HepG2 (cell line): ENCODE measurements around the gene DUS1L. TPM values are rescaled to one million over a fixed set of nuclear protein-coding genes. Genes with fewer than 3 reads are reported as not detected.

Source experiments
- AKAP8 ChIP-seq: sonication (generic); formaldehyde crosslinking; IDR thresholded peaks from 2 replicates; pipeline ENCODE4 v1.5.1; 2020; ENCODE audit warnings: mild to moderate bottlenecking, missing genetic modification reagents
- ARID2 ChIP-seq: sonication (generic); formaldehyde crosslinking; IDR thresholded peaks from 2 replicates; pipeline ENCODE4 v1.8.1; 2022; ENCODE audit warnings: mild to moderate bottlenecking, missing genetic modification reagents, borderline replicate concordance
- BCL6 ChIP-seq: IDR thresholded peaks from 2 replicates; pipeline ENCODE4 v1.6.1; 2016; ENCODE audit warnings: missing genetic modification reagents, missing compliant biosample characterization
- CBFB ChIP-seq: sonication (generic); formaldehyde crosslinking; IDR thresholded peaks from 2 replicates; pipeline ENCODE4 v1.4.0; 2020; ENCODE audit warnings: missing genetic modification reagents
- ETV5 ChIP-seq: IDR thresholded peaks from 2 replicates; pipeline ENCODE4 v1.6.1; 2018; ENCODE audit warnings: missing biosample characterization, missing genetic modification reagents, inconsistent platforms, borderline replicate concordance
- FOXM1 ChIP-seq: sonication (generic); formaldehyde crosslinking; IDR thresholded peaks from 2 replicates; pipeline ENCODE4 v1.5.0; 2020; ENCODE audit warnings: missing genetic modification reagents
- GLI4 ChIP-seq: sonication (generic); formaldehyde crosslinking; IDR thresholded peaks from 2 replicates; pipeline ENCODE4 v1.5.1; 2020; ENCODE audit warnings: missing genetic modification reagents, mild to moderate bottlenecking, moderate library complexity, borderline replicate concordance
- HNF4A ChIP-seq: sonication (generic); formaldehyde crosslinking; IDR thresholded peaks from 2 replicates; pipeline ENCODE4 v1.4.0; 2020; ENCODE audit warnings: missing genetic modification reagents
- HNRNPH1 ChIP-seq: fragments of 200-400 bp; formaldehyde crosslinking; optimal IDR thresholded peaks from 2 replicates; pipeline ENCODE3; 2017; ENCODE audit warnings: mild to moderate bottlenecking, low read depth, low read length
- HNRNPUL1 ChIP-seq: fragments of 200-400 bp; formaldehyde crosslinking; IDR thresholded peaks from 2 replicates; pipeline ENCODE4 v1.6.1; 2017; ENCODE audit warnings: low read depth, mild to moderate bottlenecking, low read length, moderate library complexity
- HOXA3 ChIP-seq: sonication (generic); formaldehyde crosslinking; IDR thresholded peaks from 2 replicates; pipeline ENCODE4 v1.5.0; 2020; ENCODE audit warnings: missing genetic modification reagents
- MBD4 ChIP-seq: IDR thresholded peaks from 2 replicates; pipeline ENCODE4 v1.6.1; 2012; ENCODE audit warnings: low read length, inconsistent platforms, borderline replicate concordance
- NFYC ChIP-seq: IDR thresholded peaks from 2 replicates; pipeline ENCODE4 v1.6.1; 2016; ENCODE audit warnings: missing genetic modification reagents, missing compliant biosample characterization
- TBX3 ChIP-seq: fragments of 450-650 bp; IDR thresholded peaks from 2 replicates; pipeline ENCODE4 v1.6.1; 2017; ENCODE audit warnings: antibody characterized with exemption, mild to moderate bottlenecking, inconsistent platforms, borderline replicate concordance
- XBP1 ChIP-seq: sonication (generic); formaldehyde crosslinking; IDR thresholded peaks from 2 replicates; pipeline ENCODE4 v1.5.0; 2020; ENCODE audit warnings: missing genetic modification reagents
- XRCC5 ChIP-seq: fragments of 200-400 bp; formaldehyde crosslinking; optimal IDR thresholded peaks from 2 replicates; pipeline ENCODE3; 2017; ENCODE audit warnings: mild to moderate bottlenecking, low read length
- ZBTB3 ChIP-seq: sonication (generic); formaldehyde crosslinking; IDR thresholded peaks from 2 replicates; pipeline ENCODE4 v1.4.0; 2020; ENCODE audit warnings: low read depth, mild to moderate bottlenecking, moderate library complexity, missing genetic modification reagents, borderline replicate concordance
- ZBTB8A ChIP-seq: sonication (generic); formaldehyde crosslinking; IDR thresholded peaks from 2 replicates; pipeline ENCODE4 v1.4.0; 2020; ENCODE audit warnings: mild to moderate bottlenecking, low read depth, missing genetic modification reagents, borderline replicate concordance
- ZFP82 ChIP-seq: sonication (generic); formaldehyde crosslinking; IDR thresholded peaks from 2 replicates; pipeline ENCODE4 v1.5.1; 2020; ENCODE audit warnings: mild to moderate bottlenecking, missing genetic modification reagents, borderline replicate concordance
- ZFY ChIP-seq: sonication (generic); formaldehyde crosslinking; IDR thresholded peaks from 2 replicates; pipeline ENCODE4 v1.4.0; 2020; ENCODE audit warnings: missing genetic modification reagents
- ZNF234 ChIP-seq: sonication (generic); formaldehyde crosslinking; conservative IDR thresholded peaks from 2 replicates; pipeline ENCODE4 v1.5.1; 2020; ENCODE audit warnings: mild to moderate bottlenecking, missing genetic modification reagents
- polyA plus RNA-seq, 8 experiments: library from polyadenylated mRNA; depleted of rRNA in 3 of 8; stranded (reverse) in 7 of 8; unstranded in 1 of 8; fragments of >200 nt; fragmentation: Illumina TruSeq in 4 of 8; extraction: Trizol in 4 of 8; gene quantifications; 2 replicates each; pipeline versions ENCODE4 v1.2.1 to v1.2.3, GENCODE V29; 2011 to 2016; ENCODE audit warnings: low read depth in 4 of 8, missing spikeins in 1 of 8, mixed read lengths in 1 of 8; ENCODE audit not compliant: insufficient read depth in 1 of 8
- total RNA-seq, 5 experiments: library from RNA; depleted of rRNA; stranded (reverse); fragments of >200 nt; fragmentation: Illumina TruSeq; extraction: Trizol; gene quantifications; 2 replicates each; pipeline ENCODE4 v1.2.3, GENCODE V29; 2016; ENCODE audit warnings: low read depth in 1 of 5
- TF ChIP-seq, protein P1 (sequence below), 2 experiments: sonication (generic) in 1 of 2; formaldehyde crosslinking in 1 of 2; IDR thresholded peaks; 2 replicates each; pipeline versions ENCODE4 v1.6.1 to v1.9.0; 2014 to 2022; ENCODE audit warnings: antibody characterized with exemption in 1 of 2, borderline replicate concordance in 1 of 2, inconsistent platforms in 1 of 2, low read depth in 1 of 2, missing genetic modification reagents in 1 of 2

Gene DUS1L
- total and polyA plus RNA-seq, 2 of the 13 experiments (the other 11 are each of a cell fraction or from before 2014, with no cell fraction given), result 81.0 to 109 TPM

DNA sequence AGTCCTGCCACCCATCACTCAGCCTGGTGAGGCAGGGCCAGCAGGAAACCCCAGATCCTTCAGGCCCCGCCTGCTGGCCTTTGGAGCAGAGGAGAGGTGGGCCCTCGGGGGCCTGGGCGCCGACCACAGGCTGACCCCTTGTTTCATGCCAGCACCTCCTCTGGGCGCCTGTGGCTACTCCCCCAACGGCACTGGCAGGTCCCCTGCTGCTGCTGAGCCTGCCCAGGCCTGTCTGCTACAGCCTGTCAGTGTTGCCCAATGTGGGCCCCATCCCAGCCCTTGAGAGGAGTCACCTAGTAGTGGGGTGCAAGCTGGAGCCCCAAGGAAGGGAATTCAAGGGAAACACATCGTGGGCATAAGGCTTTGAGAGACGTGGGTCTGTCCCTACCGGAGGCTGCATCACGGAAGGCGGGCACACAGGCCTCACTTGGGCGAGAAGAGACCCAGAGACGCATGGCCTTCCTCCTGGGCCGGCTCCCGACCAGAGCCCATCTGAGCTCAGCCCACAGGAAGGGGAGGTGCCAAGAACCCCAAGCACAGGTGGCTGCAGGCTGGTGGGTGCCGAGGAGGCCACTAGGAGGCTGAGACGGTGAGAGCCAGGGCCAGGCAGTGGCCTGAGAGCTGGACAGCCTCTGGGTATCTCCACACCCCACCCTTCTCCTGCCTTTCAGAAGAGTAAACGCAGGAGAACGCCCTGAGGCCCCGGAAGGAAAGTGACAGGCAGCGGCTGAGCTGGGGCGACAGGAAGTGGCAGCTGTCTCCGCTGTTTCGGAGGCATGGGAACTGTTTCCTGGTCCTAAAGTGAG lies 40.5 kb upstream of the DUS1L start (continued):
- TF ChIP-seq AKAP8 (CRISPR knock-in tag), result peak; percentile 84
- TF ChIP-seq ZBTB3 (CRISPR knock-in tag), result no peak
- no peak for TF ChIP-seq ZFP82 (CRISPR knock-in tag)
- peak; percentile 68 for TF ChIP-seq HNRNPH1
- peak; percentile 79; the same call in 1 of the 2 replicates for TF ChIP-seq HOXA3 (CRISPR knock-in tag)
- TF ChIP-seq, protein P1, sequence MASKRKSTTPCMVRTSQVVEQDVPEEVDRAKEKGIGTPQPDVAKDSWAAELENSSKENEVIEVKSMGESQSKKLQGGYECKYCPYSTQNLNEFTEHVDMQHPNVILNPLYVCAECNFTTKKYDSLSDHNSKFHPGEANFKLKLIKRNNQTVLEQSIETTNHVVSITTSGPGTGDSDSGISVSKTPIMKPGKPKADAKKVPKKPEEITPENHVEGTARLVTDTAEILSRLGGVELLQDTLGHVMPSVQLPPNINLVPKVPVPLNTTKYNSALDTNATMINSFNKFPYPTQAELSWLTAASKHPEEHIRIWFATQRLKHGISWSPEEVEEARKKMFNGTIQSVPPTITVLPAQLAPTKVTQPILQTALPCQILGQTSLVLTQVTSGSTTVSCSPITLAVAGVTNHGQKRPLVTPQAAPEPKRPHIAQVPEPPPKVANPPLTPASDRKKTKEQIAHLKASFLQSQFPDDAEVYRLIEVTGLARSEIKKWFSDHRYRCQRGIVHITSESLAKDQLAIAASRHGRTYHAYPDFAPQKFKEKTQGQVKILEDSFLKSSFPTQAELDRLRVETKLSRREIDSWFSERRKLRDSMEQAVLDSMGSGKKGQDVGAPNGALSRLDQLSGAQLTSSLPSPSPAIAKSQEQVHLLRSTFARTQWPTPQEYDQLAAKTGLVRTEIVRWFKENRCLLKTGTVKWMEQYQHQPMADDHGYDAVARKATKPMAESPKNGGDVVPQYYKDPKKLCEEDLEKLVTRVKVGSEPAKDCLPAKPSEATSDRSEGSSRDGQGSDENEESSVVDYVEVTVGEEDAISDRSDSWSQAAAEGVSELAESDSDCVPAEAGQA (IDR thresholded peaks at IDR 0.05; ENCODE audit: low read depth), result no peak
- TF ChIP-seq, protein P1 (CRISPR knock-in tag; IDR thresholded peaks at IDR 0.05; ENCODE audit: borderline replicate concordance), result peak; percentile 66; the same call in 1 of the 2 replicates
- no peak for TF ChIP-seq FOXM1 (CRISPR knock-in tag)
- peak; percentile 56; the same call in 1 of the 2 replicates for TF ChIP-seq TBX3
- peak; percentile 35; the same call in 1 of the 2 replicates for TF ChIP-seq BCL6
- TF ChIP-seq MBD4, result no peak
- peak; percentile 94 for TF ChIP-seq ARID2 (CRISPR knock-in tag)
- no peak for TF ChIP-seq ZBTB8A (CRISPR knock-in tag)
- no peak for TF ChIP-seq ZNF234 (CRISPR knock-in tag)
- peak; percentile 93 for TF ChIP-seq ETV5 (CRISPR knock-in tag)
- TF ChIP-seq GLI4 (CRISPR knock-in tag), result peak; percentile 98
- TF ChIP-seq HNRNPUL1, result no peak
- peak; percentile 60; the same call in 1 of the 2 replicates for TF ChIP-seq HNF4A (CRISPR knock-in tag)
- TF ChIP-seq XBP1, result peak; percentile 70; the same call in 1 of the 2 replicates
- TF ChIP-seq XRCC5, result peak; percentile 98
- TF ChIP-seq ZFY, result peak; percentile 98
- peak; percentile 35; the same call in 1 of the 2 replicates for TF ChIP-seq NFYC (CRISPR knock-in tag)
- TF ChIP-seq CBFB (CRISPR knock-in tag), result peak; percentile 59; the same call in 1 of the 2 replicates
